AG09309 (cell line): ENCODE data around the gene IL22RA1.

Experiments
- DNase-seq: peaks from one replicate; pipeline ENCODE4 v3.0.0-alpha.2; 2010; ENCODE audit warnings: low read depth
- H3K4me3 ChIP-seq: 2 replicates; pipeline ENCODE4 v1.5.1; 2011; ENCODE audit warnings: mild to moderate bottlenecking, low read depth, low read length, moderate library complexity; ENCODE audit not compliant: control insufficient read depth
- CTCF ChIP-seq: IDR thresholded peaks from 2 replicates; pipeline ENCODE4 v1.5.1; 2011; ENCODE audit warnings: mild to moderate bottlenecking, low read depth, low read length, inconsistent platforms; ENCODE audit not compliant: insufficient read depth, control insufficient read depth; ENCODE audit errors: missing control alignments

The IL22RA1 gene

GRCh38 chr1:24124980-24125379 lies 18.0 kb downstream of the IL22RA1 start:
- DNase-seq, result no peak
- TF ChIP-seq CTCF, result no peak
- H3K4me3 ChIP-seq, result no peak overlapping the region

GRCh38 chr1:24123611-24124010 lies 19.3 kb downstream of the IL22RA1 start:
- DNase-seq, result no peak
- H3K4me3 ChIP-seq, result no peak overlapping the region
- TF ChIP-seq CTCF, result no peak

GRCh38 chr1:24122776-24123175 lies 20.2 kb downstream of the IL22RA1 start:
- no peak overlapping the region for H3K4me3 ChIP-seq
- no peak for TF ChIP-seq CTCF
- no peak for DNase-seq

GRCh38 chr1:24121406-24121805 lies 21.5 kb downstream of the IL22RA1 start:
- no peak for TF ChIP-seq CTCF
- DNase-seq, result no peak
- H3K4me3 ChIP-seq, result no peak overlapping the region

GRCh38 chr1:24120965-24121364 lies 22.0 kb downstream of the IL22RA1 start:
- DNase-seq, result no peak
- no peak overlapping the region for H3K4me3 ChIP-seq
- TF ChIP-seq CTCF, result no peak

GRCh38 chr1:24119859-24120756 lies 22.8 kb downstream of the IL22RA1 start:
- no peak for TF ChIP-seq CTCF
- H3K4me3 ChIP-seq, result no peak overlapping the region
- no peak for DNase-seq

- no peak for TF ChIP-seq CTCF
Observed at GRCh38 chr1:24119489-24119858, 23.5 kb downstream of the IL22RA1 start.

More at GRCh38 chr1:24119489-24119858, 23.5 kb downstream of the IL22RA1 start:
- no peak overlapping the region for H3K4me3 ChIP-seq
- DNase-seq, result no peak
